HCT116 (cell line): ENCODE measurements around the gene TPRG1. TPM values are rescaled to one million over a fixed set of nuclear protein-coding genes. Genes with fewer than 3 reads are reported as not detected.

Source experiments
- ATAC-seq: fragments of 200-7000 bp; cut with Tn5 transposase; 2 replicates; pipeline ENCODE4 v1.9.1; 2020; ENCODE audit warnings: mild to moderate bottlenecking, moderate library complexity
- BruUV-seq: library from RNA; stranded (reverse); fragments of 400-500 nt; replicated peaks from 2 replicates; lab custom pipeline; 2021; lab: Mats Ljungman, UMichigan
- CTCF ChIA-PET: fragments of 300-600 bp; sonication (Branson Sonifier 250); formaldehyde crosslinking; loops from one replicate; lab custom pipeline; 2021; ENCODE audit warnings: antibody characterized with exemption; lab: Charles Lee
- POLR2A ChIA-PET: fragments of 300-600, 350-600 bp; sonication (Branson Sonifier 250); formaldehyde crosslinking; loops from one replicate; lab custom pipeline; 2021; ENCODE audit warnings: antibody characterized with exemption; lab: Charles Lee
- RAD21 ChIA-PET, 2 experiments: fragments of 300-600 bp; sonication (Branson Sonifier 250); formaldehyde crosslinking; loops; one replicate each; lab custom pipeline; 2023; ENCODE audit warnings: low total read pairs in 2 of 2; ENCODE audit not compliant: uncharacterized antibody in 2 of 2, unreplicated experiment in 2 of 2, low non-redundant PET in 1 of 2; lab: Charles Lee
- DNase-seq: peaks from one replicate; pipeline ENCODE4 v3.0.0-alpha.2; 2010; ENCODE audit warnings: low read depth, low spot score
- H2AFZ ChIP-seq: fragments of 200-600 bp; shearing (Covaris generic), sonication (generic); 2 replicates; pipeline ENCODE4 v1.6.1; 2017; ENCODE audit warnings: low read depth, mixed run types, mixed read lengths, antibody characterized with exemption, low read length; ENCODE audit not compliant: poor library complexity, severe bottlenecking
- H3K27ac ChIP-seq: 2 replicates; pipeline ENCODE4 v1.5.1; 2012; ENCODE audit warnings: low read depth, low read length
- H3K27me3 ChIP-seq: fragments of 200-600 bp; sonication (generic); 2 replicates; pipeline ENCODE4 v1.6.1; 2016; ENCODE audit warnings: mixed run types, low read length, mixed read lengths; ENCODE audit not compliant: insufficient read depth
- H3K36me3 ChIP-seq, 2 experiments: fragments of 200-500 bp in 1 of 2; fragments of 200-600 bp in 1 of 2; sonication (Bioruptor generic) in 1 of 2; sonication (generic) in 1 of 2; 2 replicates each; pipeline versions ENCODE4 v1.5.1 to v1.6.1; 2014 to 2016; ENCODE audit warnings: low read length in 2 of 2, inconsistent platforms in 1 of 2, mixed read lengths in 1 of 2, mixed run types in 1 of 2; ENCODE audit not compliant: insufficient read depth in 2 of 2, control insufficient read depth in 1 of 2
- H3K4me1 ChIP-seq, 2 experiments: fragments of 200-600 bp in 1 of 2; sonication (generic) in 1 of 2; 2 replicates each; pipeline versions ENCODE4 v1.5.1 to v1.6.1; 2012 to 2017; ENCODE audit warnings: low read length in 2 of 2, inconsistent platforms in 1 of 2, mild to moderate bottlenecking in 1 of 2, mixed read lengths in 1 of 2, mixed run types in 1 of 2, moderate library complexity in 1 of 2; ENCODE audit not compliant: insufficient read depth in 2 of 2, control insufficient read depth in 1 of 2
- H3K4me2 ChIP-seq: fragments of 200-600 bp; sonication (generic); 2 replicates; pipeline ENCODE4 v1.6.1; 2017; ENCODE audit warnings: mixed run types, low read length, mixed read lengths
- H3K4me3 ChIP-seq, 2 experiments: fragments of 200-600 bp in 1 of 2; sonication (generic) in 1 of 2; replicated peaks in 1 of 2; 2 replicates each; pipeline ENCODE4 v1.5.1; 2011 to 2016; ENCODE audit warnings: low read length in 2 of 2, control low read depth in 1 of 2, low read depth in 1 of 2, mild to moderate bottlenecking in 1 of 2, mixed read lengths in 1 of 2, mixed run types in 1 of 2
- H3K79me2 ChIP-seq: fragments of 200-600 bp; sonication (generic); 2 replicates; pipeline ENCODE4 v1.6.1; 2017; ENCODE audit warnings: mild to moderate bottlenecking, mixed run types, low read length, moderate library complexity, mixed read lengths; ENCODE audit not compliant: insufficient read depth
- H3K9ac ChIP-seq: fragments of 200-600 bp; sonication (generic); 2 replicates; pipeline ENCODE4 v1.6.1; 2016; ENCODE audit warnings: low read length, mixed read lengths
- H3K9me2 ChIP-seq: fragments of 200-600 bp; sonication (generic), shearing (Covaris generic); 2 replicates; pipeline ENCODE4 v1.6.1; 2017; ENCODE audit warnings: mixed run types, mild to moderate bottlenecking, moderate library complexity; ENCODE audit not compliant: insufficient read depth
- H3K9me3 ChIP-seq, 2 experiments: fragments of 200-500 bp in 1 of 2; fragments of 200-600 bp in 1 of 2; sonication (Bioruptor generic) in 1 of 2; sonication (generic) in 1 of 2; 2 replicates each; pipeline ENCODE4 v1.6.1; 2014 to 2017; ENCODE audit warnings: low read length in 2 of 2, mixed read lengths in 2 of 2, inconsistent platforms in 1 of 2, low read depth in 1 of 2, mild to moderate bottlenecking in 1 of 2, mixed run types in 1 of 2, moderate library complexity in 1 of 2; ENCODE audit not compliant: control insufficient read depth in 1 of 2, insufficient read depth in 1 of 2
- H4K20me1 ChIP-seq: fragments of 200-600 bp; sonication (generic), shearing (Covaris generic); 2 replicates; pipeline ENCODE4 v1.6.1; 2017; ENCODE audit warnings: mixed run types, mild to moderate bottlenecking, moderate library complexity; ENCODE audit not compliant: insufficient read depth
- ATF3 ChIP-seq: IDR thresholded peaks from 2 replicates; pipeline ENCODE4 v1.6.1; 2012
- CTCF ChIP-seq, 3 experiments: fragments of 200-600 bp in 1 of 3; sonication (generic) in 1 of 3; IDR thresholded peaks in 2 of 3; conservative IDR thresholded peaks in 1 of 3; 2 replicates each; pipeline ENCODE4 v1.5.1; 2012 to 2017; ENCODE audit warnings: low read depth in 2 of 3, low read length in 2 of 3, antibody characterized with exemption in 1 of 3, borderline replicate concordance in 1 of 3, control low read depth in 1 of 3, mild to moderate bottlenecking in 1 of 3, mixed read lengths in 1 of 3, mixed run types in 1 of 3, moderate library complexity in 1 of 3; ENCODE audit not compliant: insufficient read depth in 1 of 3
- EZH2 ChIP-seq: fragments of 200-600 bp; sonication (generic); IDR thresholded peaks from 2 replicates; pipeline ENCODE4 v1.6.1; 2017; ENCODE audit warnings: antibody characterized with exemption, mixed run types
- JUND ChIP-seq: IDR thresholded peaks from 2 replicates; pipeline ENCODE4 v1.6.1; 2012
- POLR2AphosphoS5 ChIP-seq: IDR thresholded peaks from 2 replicates; pipeline ENCODE4 v1.6.1; 2011; ENCODE audit warnings: mild to moderate bottlenecking, low read depth, low read length, moderate library complexity
- REST ChIP-seq: IDR thresholded peaks from 2 replicates; pipeline ENCODE4 v1.6.1; 2012; ENCODE audit warnings: low read depth
- intact Hi-C: fragments of 100-400 bp; cut with micrococcal nuclease; formaldehyde crosslinking; loops from 2 replicates; pipeline ENCODE4 v1.10.0; 2022
- total RNA-seq: library from RNA; stranded (reverse); gene quantifications from one replicate; pipeline ENCODE4 v1.2.1, GENCODE V29; 2021; ENCODE audit not compliant: unreplicated experiment

The TPRG1 gene
- total RNA-seq, 1 experiment from 2014 or later, result 2.8 TPM

GRCh38 chr3:189210251-189210770 lies 38.5 kb downstream of the TPRG1 start:
- Histone ChIP-seq H3K9me3 (no peaks in the 10 kb centered on the region), H3K4me1 (no peaks in the 10 kb centered on the region), H3K27ac (no peak overlapping the region)
- RAD21 ChIA-PET, result no interaction called here
- ATAC-seq, result no peak
- TF ChIP-seq CTCF (IDR thresholded peaks at IDR 0.05 in 2 of 3, conservative IDR thresholded peaks at IDR 0.05 in 1 of 3; ENCODE audit: borderline replicate concordance in 1 of 3, insufficient read depth in 1 of 3, low read depth in 2 of 3, low read length in 2 of 3) (no peak), EZH2 (no peak), POLR2AphosphoS5 (no peak), JUND (no peak), REST (no peak), ATF3 (no peak)
- TF ChIP-seq, all 23 proteins: peak for 0
- ChIA-PET CTCF (no interaction called here), POLR2A (no interaction called here)
- no TSS peak for BruUV-seq
- no peak for DNase-seq
- Histone ChIP-seq H3K9ac (no peak overlapping the region), H2AFZ (no peak overlapping the region), H4K20me1 (no peaks in the 10 kb centered on the region), H3K4me2 (no peak overlapping the region), H3K27me3 (no peaks in the 10 kb centered on the region), H3K9me2 (no peaks in the 10 kb centered on the region), H3K36me3 (no peaks in the 10 kb centered on the region), H3K4me3 (no peak overlapping the region), H3K79me2 (no peaks in the 10 kb centered on the region)
- intact Hi-C loops, result no loop called here
